ACC112 (cell line): Measurements from ENCODE around the gene SPATA16.

Source experiments
- H2AFZ ChIP-seq: fragments of 200-600 bp; sonication (generic); one replicate; pipeline ENCODE4 v1.6.0; 2017; ENCODE audit warnings: antibody characterized with exemption, low read length; ENCODE audit not compliant: unreplicated experiment
- H3K27ac ChIP-seq: fragments of 200-600 bp; sonication (generic); 2 replicates; pipeline ENCODE4 v1.5.1; 2014; ENCODE audit warnings: low read depth, mild to moderate bottlenecking, antibody characterized with exemption, low read length, moderate library complexity
- H3K27me3 ChIP-seq: fragments of 200-600 bp; sonication (generic); 2 replicates; pipeline ENCODE4 v1.6.1; 2014; ENCODE audit warnings: mild to moderate bottlenecking, antibody characterized with exemption, low read length, moderate library complexity, mixed read lengths; ENCODE audit not compliant: insufficient read depth
- H3K36me3 ChIP-seq: fragments of 200-600 bp; sonication (generic); 2 replicates; pipeline ENCODE4 v1.6.1; 2016; ENCODE audit warnings: mild to moderate bottlenecking, antibody characterized with exemption, low read length, moderate library complexity, mixed read lengths; ENCODE audit not compliant: insufficient read depth
- H3K4me1 ChIP-seq: fragments of 200-600 bp; sonication (generic); one replicate; pipeline ENCODE4 v1.6.1; 2016; ENCODE audit warnings: low read length, mixed read lengths; ENCODE audit not compliant: insufficient read depth, unreplicated experiment, control insufficient read depth
- H3K4me3 ChIP-seq: fragments of 200-600 bp; sonication (generic); 2 replicates; pipeline ENCODE4 v1.5.1; 2014; ENCODE audit warnings: mild to moderate bottlenecking, low read depth, low read length
- H3K79me2 ChIP-seq: fragments of 200-600 bp; sonication (generic); one replicate; pipeline ENCODE4 v1.6.0; 2016; ENCODE audit warnings: low read length; ENCODE audit not compliant: control insufficient read depth, unreplicated experiment, insufficient read depth

The SPATA16 gene

DNA sequence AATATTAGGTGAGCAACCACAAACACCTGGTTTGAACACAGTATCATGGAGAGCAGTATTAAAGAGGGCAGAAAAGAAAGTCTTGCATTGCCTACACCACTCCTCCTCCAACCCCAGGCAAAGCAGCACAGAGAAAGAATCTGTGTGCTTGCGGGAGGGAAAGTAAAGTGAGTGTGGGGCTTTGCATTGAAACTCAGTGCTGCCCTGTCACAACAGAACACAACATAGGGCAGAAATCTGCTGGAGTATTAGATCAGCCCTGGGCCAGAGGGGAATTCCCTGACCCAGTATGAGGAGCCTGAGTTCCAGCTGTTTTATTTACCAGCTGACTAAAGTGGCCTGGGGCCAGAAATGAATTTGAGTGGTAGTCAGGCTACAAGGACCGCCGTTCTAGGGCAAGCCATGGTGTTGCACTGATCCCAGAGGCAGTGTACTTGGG is 75.5 kb downstream of the SPATA16 start:
- Histone ChIP-seq H3K36me3 (no peaks in the 10 kb centered on the region), H3K79me2 (no peaks in the 10 kb centered on the region), H3K4me3 (no peak overlapping the region), H3K4me1 (peaks cover 9% of the 10 kb centered on the region), H2AFZ (no peak overlapping the region), H3K27ac (no peak overlapping the region), H3K27me3 (peaks cover 14% of the 10 kb centered on the region)

DNA sequence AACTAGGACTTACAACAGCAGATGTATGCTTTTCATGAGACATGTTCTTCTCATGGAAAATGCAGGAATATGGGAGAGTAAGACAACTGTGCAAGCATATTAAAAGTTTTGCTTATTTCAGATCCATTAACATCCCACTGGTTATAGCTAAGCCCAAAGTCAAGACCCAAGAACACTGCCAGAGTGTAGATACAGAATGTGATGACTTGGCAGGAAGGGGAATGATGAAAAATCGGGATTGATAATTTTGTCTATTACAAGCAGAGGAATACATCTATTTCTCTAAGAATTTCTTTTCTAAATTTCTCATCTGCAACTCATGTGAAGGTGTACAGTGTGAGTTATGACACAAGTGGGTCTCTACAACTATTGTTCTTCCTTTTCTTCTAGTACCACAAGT is 76.4 kb downstream of the SPATA16 start:
- Histone ChIP-seq H3K4me3 (no peak overlapping the region), H3K27ac (no peak overlapping the region), H3K4me1 (peaks cover 9% of the 10 kb centered on the region), H3K79me2 (no peaks in the 10 kb centered on the region), H3K27me3 (peaks cover 16% of the 10 kb centered on the region), H3K36me3 (no peaks in the 10 kb centered on the region), H2AFZ (no peak overlapping the region)

- Histone ChIP-seq H3K4me3 (no peak overlapping the region), H3K27me3 (peaks cover 7% of the 10 kb centered on the region), H3K79me2 (no peaks in the 10 kb centered on the region), H3K36me3 (no peaks in the 10 kb centered on the region), H2AFZ (no peak overlapping the region), H3K27ac (no peak overlapping the region), H3K4me1 (peaks cover 5% of the 10 kb centered on the region)
These were observed 82.8 kb downstream of the SPATA16 start for GRCh38 chr3:173058229-173058628.

GRCh38 chr3:173055228-173055933 is 85.7 kb downstream of the SPATA16 start:
- no peaks in the 10 kb centered on the region for H3K36me3 ChIP-seq
- peaks cover 5% of the 10 kb centered on the region for H3K4me1 ChIP-seq
- H3K79me2 ChIP-seq: no peaks in the 10 kb centered on the region
- H3K27me3 ChIP-seq: peaks cover under 1% of the 10 kb centered on the region; the same call in 1 of the 2 replicates
- H3K27ac ChIP-seq: no peak overlapping the region
- H3K4me3 ChIP-seq: peak overlapping the region; percentile 66
- peak overlapping the region; percentile 92 for H2AFZ ChIP-seq

DNA sequence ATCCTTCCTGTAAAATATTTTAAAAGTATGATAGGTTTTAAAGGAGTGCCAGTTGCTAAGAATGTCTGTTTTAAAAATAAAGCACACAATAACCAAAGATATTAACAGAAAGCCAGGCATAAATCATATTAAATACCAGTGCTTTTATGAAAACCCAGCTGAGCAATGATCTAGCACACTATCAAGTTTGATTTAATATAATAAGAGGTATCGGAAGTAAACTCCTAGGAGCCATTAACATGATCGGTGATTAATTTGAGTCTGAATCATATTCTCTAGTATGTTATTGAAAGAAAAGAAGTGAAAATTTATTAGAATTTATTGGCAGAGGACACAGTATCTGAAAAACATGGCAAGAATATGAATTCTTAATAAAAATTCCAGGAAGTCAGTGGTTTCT is 91.7 kb downstream of the SPATA16 start:
- Histone ChIP-seq H3K27ac (no peak overlapping the region), H2AFZ (no peak overlapping the region), H3K79me2 (no peaks in the 10 kb centered on the region), H3K27me3 (no peaks in the 10 kb centered on the region), H3K4me3 (no peak overlapping the region), H3K4me1 (no peaks in the 10 kb centered on the region), H3K36me3 (no peaks in the 10 kb centered on the region)

- Histone ChIP-seq H3K27me3 (no peaks in the 10 kb centered on the region), H2AFZ (no peak overlapping the region), H3K27ac (no peak overlapping the region), H3K36me3 (no peaks in the 10 kb centered on the region), H3K4me1 (no peaks in the 10 kb centered on the region), H3K4me3 (no peak overlapping the region), H3K79me2 (no peaks in the 10 kb centered on the region)
These were observed 95.2 kb downstream of the SPATA16 start for GRCh38 chr3:173045770-173046382.

- Histone ChIP-seq H2AFZ (no peak overlapping the region), H3K27me3 (no peaks in the 10 kb centered on the region), H3K4me1 (no peaks in the 10 kb centered on the region), H3K27ac (no peak overlapping the region), H3K4me3 (no peak overlapping the region), H3K36me3 (no peaks in the 10 kb centered on the region), H3K79me2 (no peaks in the 10 kb centered on the region)
These were observed 96.0 kb downstream of the SPATA16 start for GRCh38 chr3:173044998-173045397.

- Histone ChIP-seq H3K4me1 (no peaks in the 10 kb centered on the region), H3K4me3 (no peak overlapping the region), H2AFZ (no peak overlapping the region), H3K27me3 (no peaks in the 10 kb centered on the region; the same call in 1 of the 2 replicates), H3K36me3 (no peaks in the 10 kb centered on the region), H3K27ac (no peak overlapping the region), H3K79me2 (no peaks in the 10 kb centered on the region)
These were observed 97.3 kb downstream of the SPATA16 start for GRCh38 chr3:173043757-173044156.

DNA sequence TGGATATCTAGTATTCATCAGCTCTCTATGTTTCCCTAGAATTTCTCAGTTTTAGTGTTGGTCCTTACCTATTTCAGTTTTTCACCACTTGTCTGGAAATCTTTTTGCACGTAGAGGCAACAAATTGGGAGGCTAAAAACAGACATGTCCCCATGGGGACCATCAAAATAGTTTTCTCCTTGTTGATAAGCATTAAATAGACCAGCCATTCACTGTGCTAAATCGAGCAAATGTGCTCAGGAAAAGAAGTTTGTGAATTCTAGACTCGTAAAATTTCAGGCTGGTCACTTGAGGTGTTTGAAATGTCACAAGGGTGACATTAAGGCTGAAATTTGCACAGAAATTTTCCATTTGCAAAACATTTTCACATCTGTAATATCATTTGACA is 102.6 kb downstream of the SPATA16 start:
- H3K4me3 ChIP-seq: no peak overlapping the region
- no peaks in the 10 kb centered on the region for H3K36me3 ChIP-seq
- no peak overlapping the region for H2AFZ ChIP-seq
- H3K27me3 ChIP-seq: peaks cover 9% of the 10 kb centered on the region
- no peak overlapping the region for H3K27ac ChIP-seq
- no peaks in the 10 kb centered on the region for H3K79me2 ChIP-seq
- no peaks in the 10 kb centered on the region for H3K4me1 ChIP-seq

DNA sequence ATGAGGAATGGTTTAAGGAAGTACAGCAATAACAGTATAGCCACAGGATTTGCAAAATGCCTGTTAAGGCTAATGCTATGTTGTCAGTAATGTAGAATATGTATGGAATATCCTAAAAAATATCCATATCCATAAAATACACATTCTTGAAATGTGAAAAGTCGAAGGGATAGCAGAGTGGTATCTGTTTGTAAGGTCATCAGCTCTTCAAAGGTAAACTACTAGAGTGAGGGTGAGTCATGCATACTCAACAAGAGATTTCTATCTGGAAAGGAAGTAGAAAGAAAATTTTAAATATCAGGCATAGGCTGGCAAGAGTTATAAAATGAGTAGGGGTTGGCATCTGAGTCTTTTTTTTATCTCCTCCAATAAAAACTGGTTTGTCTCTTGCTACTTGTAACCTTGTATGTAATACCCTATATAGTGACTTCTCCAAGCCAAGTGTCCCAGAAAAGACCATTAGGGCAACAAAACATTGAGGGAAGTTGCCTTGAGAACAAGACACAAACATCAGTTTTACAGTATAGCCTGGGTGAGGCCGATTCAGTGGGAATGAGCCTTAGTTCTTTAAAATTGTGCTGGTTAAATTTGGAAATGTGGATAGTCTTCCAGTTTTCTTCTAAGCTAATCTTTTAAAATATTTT is 103.1 kb downstream of the SPATA16 start:
- Histone ChIP-seq H3K79me2 (no peaks in the 10 kb centered on the region), H3K4me1 (no peaks in the 10 kb centered on the region), H3K27me3 (peaks cover 13% of the 10 kb centered on the region), H3K36me3 (no peaks in the 10 kb centered on the region), H3K4me3 (no peak overlapping the region), H2AFZ (no peak overlapping the region), H3K27ac (no peak overlapping the region)

- H3K27ac ChIP-seq: no peak overlapping the region
- H3K36me3 ChIP-seq: no peaks in the 10 kb centered on the region
- H3K27me3 ChIP-seq: peaks cover 41% of the 10 kb centered on the region
- no peaks in the 10 kb centered on the region for H3K79me2 ChIP-seq
- no peaks in the 10 kb centered on the region for H3K4me1 ChIP-seq
- no peak overlapping the region for H3K4me3 ChIP-seq
- H2AFZ ChIP-seq: no peak overlapping the region
These were observed 110.8 kb downstream of the SPATA16 start for GRCh38 chr3:173030273-173030672.
